Fibroblast of pulmonary artery (primary cell): ENCODE results near the gene GTF3A.

Experiments used
- DNase-seq: peaks from one replicate; pipeline ENCODE4 v3.0.0-alpha.2; 2010; ENCODE audit warnings: low read depth
- H3K4me3 ChIP-seq: replicated peaks from 2 replicates; pipeline ENCODE4 v1.5.1; 2011; ENCODE audit warnings: low read depth, mild to moderate bottlenecking, control low read depth, low read length, moderate library complexity
- TF ChIP-seq, protein P1 (sequence below): IDR thresholded peaks from 2 replicates; pipeline ENCODE4 v1.5.1; 2011; ENCODE audit warnings: mild to moderate bottlenecking, control low read depth, low read length, inconsistent platforms; ENCODE audit errors: missing control alignments

Gene GTF3A

DNA sequence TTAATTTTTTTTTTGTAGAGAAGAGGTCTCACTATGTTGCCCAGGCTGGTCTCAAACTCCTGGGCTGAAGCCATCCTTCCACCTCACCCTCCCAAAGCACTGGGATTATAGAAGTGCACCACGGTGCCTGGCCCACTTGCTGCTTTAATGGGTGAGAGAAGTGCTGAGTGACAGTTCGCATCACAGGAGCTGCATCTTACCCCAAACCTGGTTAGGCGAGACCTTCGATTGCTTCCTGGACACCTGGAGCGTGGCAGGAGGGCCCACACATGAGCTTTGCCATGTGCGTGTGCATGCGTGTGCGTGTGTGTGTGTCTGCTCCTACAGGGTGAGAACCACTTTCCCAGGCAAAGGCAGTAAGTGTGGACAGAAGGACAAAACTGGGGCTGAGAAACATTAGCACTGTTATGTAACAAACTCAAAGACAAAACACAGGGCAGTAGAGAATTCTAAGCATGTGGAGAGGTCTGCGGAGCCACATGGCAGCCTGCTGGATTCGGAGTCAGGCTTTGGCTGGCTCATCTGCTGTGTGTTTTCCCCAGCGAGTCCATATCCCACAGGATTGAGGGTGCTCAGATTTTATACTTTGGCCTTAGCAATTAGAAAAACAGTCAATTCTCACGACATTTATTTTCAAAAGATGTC is 37.6 kb downstream of the GTF3A start:
- DNase-seq: no peak
- H3K4me3 ChIP-seq: no peak overlapping the region
- TF ChIP-seq, protein P1, sequence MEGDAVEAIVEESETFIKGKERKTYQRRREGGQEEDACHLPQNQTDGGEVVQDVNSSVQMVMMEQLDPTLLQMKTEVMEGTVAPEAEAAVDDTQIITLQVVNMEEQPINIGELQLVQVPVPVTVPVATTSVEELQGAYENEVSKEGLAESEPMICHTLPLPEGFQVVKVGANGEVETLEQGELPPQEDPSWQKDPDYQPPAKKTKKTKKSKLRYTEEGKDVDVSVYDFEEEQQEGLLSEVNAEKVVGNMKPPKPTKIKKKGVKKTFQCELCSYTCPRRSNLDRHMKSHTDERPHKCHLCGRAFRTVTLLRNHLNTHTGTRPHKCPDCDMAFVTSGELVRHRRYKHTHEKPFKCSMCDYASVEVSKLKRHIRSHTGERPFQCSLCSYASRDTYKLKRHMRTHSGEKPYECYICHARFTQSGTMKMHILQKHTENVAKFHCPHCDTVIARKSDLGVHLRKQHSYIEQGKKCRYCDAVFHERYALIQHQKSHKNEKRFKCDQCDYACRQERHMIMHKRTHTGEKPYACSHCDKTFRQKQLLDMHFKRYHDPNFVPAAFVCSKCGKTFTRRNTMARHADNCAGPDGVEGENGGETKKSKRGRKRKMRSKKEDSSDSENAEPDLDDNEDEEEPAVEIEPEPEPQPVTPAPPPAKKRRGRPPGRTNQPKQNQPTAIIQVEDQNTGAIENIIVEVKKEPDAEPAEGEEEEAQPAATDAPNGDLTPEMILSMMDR: no peak

DNA sequence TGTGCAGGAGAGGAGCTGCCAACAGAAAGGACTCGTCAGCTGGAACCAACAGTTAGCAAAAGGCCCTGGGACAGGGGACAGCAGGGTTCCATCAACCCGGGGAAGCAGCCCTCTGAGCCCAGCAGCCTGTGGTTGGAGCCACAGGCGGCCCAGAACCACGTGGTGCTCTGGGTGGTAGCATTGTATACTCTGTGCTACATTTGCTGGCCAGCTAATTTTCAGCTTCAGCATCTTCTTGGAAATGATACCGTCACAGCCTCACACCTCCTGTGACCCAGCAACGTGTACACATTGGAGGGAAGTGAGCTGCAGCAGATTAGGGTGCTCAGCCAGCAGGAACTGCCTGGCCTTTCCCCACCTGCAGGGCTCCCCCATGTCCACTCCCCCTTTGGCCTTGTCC is 39.1 kb downstream of the GTF3A start:
- no peak overlapping the region for H3K4me3 ChIP-seq
- no peak for DNase-seq
- TF ChIP-seq, protein P1: no peak

DNA sequence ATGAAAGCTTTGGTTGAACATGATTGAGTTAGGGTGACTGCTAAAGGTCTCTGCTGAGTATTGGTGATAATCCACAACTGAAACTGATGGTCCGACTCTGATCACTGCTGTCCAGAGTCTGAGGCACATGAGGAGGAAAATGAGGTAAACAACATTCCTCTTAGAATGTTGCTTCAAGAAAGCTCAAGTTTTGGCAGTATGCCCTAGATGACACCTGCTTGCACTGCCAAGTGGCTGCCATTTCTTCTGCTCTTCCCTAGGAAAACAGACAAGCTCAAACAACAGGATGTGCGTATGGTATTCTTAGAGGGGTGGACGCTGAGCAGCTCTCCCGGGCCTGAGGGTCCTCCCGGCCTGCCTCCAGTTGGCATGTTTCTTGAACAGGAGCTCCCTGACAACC is 41.2 kb downstream of the GTF3A start:
- TF ChIP-seq, protein P1: no peak
- peak; percentile 6 for DNase-seq
- H3K4me3 ChIP-seq: no peak overlapping the region

DNA sequence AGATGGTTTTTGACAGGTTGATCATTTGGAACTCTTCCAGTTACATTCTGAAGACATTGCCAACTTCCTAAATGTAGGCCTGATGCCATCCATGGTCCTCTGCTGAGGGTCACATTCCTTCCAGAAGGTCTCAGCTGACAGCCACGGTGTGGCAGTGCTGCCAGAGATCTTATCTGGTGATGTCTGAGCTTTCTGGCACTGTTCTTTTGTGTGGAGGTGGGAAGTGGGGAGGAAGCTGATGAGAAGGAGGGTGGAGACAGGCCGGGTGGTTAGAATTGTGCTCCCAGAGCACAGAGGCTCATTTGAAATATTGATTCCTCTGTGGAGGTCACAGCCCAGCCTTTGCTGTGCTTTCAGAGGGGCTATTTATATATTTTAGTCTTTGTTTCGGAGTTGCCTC is 42.1 kb downstream of the GTF3A start:
- no peak overlapping the region for H3K4me3 ChIP-seq
- TF ChIP-seq, protein P1: no peak
- no peak for DNase-seq

DNA sequence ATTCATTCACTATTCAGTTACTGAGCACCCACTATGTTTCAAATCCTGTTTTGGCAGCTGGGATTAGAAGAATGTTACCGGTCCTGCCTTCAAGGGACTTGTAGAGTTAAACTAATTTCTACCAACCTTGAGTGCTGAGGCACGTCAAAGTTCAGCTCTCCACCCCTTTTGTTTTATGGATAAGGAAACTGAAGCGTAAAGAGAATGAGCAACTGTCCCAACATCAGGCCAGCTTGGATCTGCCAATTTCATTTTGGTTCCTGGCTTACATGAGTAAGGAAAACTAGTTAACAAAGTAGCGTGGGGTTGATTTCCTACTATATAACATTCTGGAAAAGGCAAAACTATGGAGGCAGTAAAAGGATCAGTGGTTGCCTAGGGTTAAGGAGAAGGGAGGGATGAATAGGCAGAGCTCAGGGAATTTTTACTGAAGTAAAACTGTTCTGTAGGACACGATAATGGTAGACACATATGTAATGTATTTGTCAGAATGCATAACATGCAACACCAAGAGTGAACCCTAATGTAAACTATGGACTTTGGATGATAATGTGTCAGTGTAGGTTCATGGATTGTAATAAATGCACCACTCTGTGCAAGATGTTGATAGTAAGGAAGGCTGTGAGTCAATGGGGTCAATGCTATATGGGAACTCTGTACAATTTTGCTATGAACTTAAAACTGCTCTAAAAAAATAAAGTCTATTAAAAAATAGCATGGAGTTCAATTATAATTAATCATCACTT is 45.8 kb downstream of the GTF3A start:
- TF ChIP-seq, protein P1: no peak

DNA sequence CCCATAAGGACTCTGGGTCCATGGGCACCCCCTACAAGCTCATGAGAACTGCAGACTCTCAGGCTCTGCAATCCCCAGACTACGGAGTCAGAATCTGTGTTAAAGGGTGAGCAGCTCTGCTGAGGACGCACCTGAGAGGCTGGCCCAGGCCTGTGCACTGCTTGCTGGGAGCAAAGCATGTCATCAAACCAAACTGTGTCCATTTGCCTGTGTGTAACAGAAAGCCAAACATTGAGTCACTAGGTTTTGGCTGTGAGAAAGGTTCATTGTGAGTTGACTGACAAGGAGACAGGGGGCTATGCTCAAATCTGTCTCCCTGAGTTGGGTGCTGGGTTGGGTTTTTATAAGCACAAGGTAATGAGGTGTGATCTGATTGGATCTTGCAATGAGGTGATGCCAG is 48.0 kb downstream of the GTF3A start:
- TF ChIP-seq, protein P1: no peak
- DNase-seq: no peak
- H3K4me3 ChIP-seq: no peak overlapping the region

More for the DNA sequence above, 45.8 kb downstream of the GTF3A start:
- H3K4me3 ChIP-seq: no peak overlapping the region
- DNase-seq: no peak
